ENCODE results near the gene LY6G6D. TPM values are rescaled to one million over a fixed set of nuclear protein-coding genes. Genes with fewer than 3 reads are reported as not detected.
A peak's percentile ranks its signal among the peaks of the same experiment; 100 is the strongest.
"Not testable (repeated sequence)": the region's sequence is repeated elsewhere in the genome, so short reads cannot be mapped to it uniquely, and the experiment has no call there.

Gene LY6G6D
- polyA plus RNA-seq, 4 donors: 0.65 TPM; not detected in 3

- no peak for DNase-seq (ENCODE audit: low read depth in 4 of 4, low spot score in 2 of 4)
Observed at GRCh38 chr6:31691564-31692108, 23.5 kb upstream of the LY6G6D start.

- DNase-seq (ENCODE audit: low read depth in 4 of 4, low spot score in 2 of 4): no peak
Observed at GRCh38 chr6:31692353-31692752, 22.8 kb upstream of the LY6G6D start.

GRCh38 chr6:31692886-31693285 is 22.3 kb upstream of the LY6G6D start:
- DNase-seq (ENCODE audit: low read depth in 4 of 4, low spot score in 2 of 4): no peak

- no peak for DNase-seq (ENCODE audit: low read depth in 4 of 4, low spot score in 2 of 4)
Observed at GRCh38 chr6:31693535-31693934, 21.6 kb upstream of the LY6G6D start.

GRCh38 chr6:31697555-31697954 is 17.6 kb upstream of the LY6G6D start:
- no peak for DNase-seq (ENCODE audit: low read depth in 4 of 4, low spot score in 2 of 4)

- no peak for DNase-seq (ENCODE audit: low read depth in 4 of 4, low spot score in 2 of 4)
Observed at GRCh38 chr6:31700740-31701401, 14.3 kb upstream of the LY6G6D start.

- DNase-seq (ENCODE audit: low read depth in 4 of 4, low spot score in 2 of 4): no peak
Observed at GRCh38 chr6:31701666-31702404, 13.3 kb upstream of the LY6G6D start.

- no peak for DNase-seq (ENCODE audit: low read depth in 4 of 4, low spot score in 2 of 4)
Observed at GRCh38 chr6:31702405-31702818, 12.7 kb upstream of the LY6G6D start.

- peak; percentile 91 to 98 (median 96) for DNase-seq (ENCODE audit: low read depth in 4 of 4, low spot score in 2 of 4)
Observed at GRCh38 chr6:31702819-31703716, 12.1 kb upstream of the LY6G6D start, which contains the start of gene ABHD16A. Gene ABHD16A, minus strand, starts transcription at chr6:31703324. Its CDS starts 43 bp downstream, at chr6:31703281.

GRCh38 chr6:31705931-31706330 is 9.2 kb upstream of the LY6G6D start:
- no peak for DNase-seq (ENCODE audit: low read depth in 4 of 4, low spot score in 2 of 4)

- no peak for DNase-seq (ENCODE audit: low read depth in 4 of 4, low spot score in 2 of 4)
Observed at GRCh38 chr6:31706599-31706998, 8.5 kb upstream of the LY6G6D start, which contains the start of gene LY6G6F. Gene LY6G6F, plus strand, starts transcription at chr6:31706866. Its CDS starts 41 bp downstream, at chr6:31706907.

- no peak for DNase-seq (ENCODE audit: low read depth in 4 of 4, low spot score in 2 of 4)
Observed at GRCh38 chr6:31707701-31708100, 7.4 kb upstream of the LY6G6D start.

- DNase-seq (ENCODE audit: low read depth in 4 of 4, low spot score in 2 of 4): no peak
Observed at GRCh38 chr6:31708224-31708623, 6.9 kb upstream of the LY6G6D start.

- DNase-seq (ENCODE audit: low read depth in 4 of 4, low spot score in 2 of 4): not testable (repeated sequence)
Observed at GRCh38 chr6:31709157-31709556, 6.0 kb upstream of the LY6G6D start.

- no peak for DNase-seq (ENCODE audit: low read depth in 4 of 4, low spot score in 2 of 4)
Observed at GRCh38 chr6:31710523-31711219, 4.5 kb upstream of the LY6G6D start.

GRCh38 chr6:31711233-31711632 is 3.9 kb upstream of the LY6G6D start:
- DNase-seq (ENCODE audit: low read depth in 4 of 4, low spot score in 2 of 4): no peak

GRCh38 chr6:31712296-31712695 is 2.9 kb upstream of the LY6G6D start:
- DNase-seq (ENCODE audit: low read depth in 4 of 4, low spot score in 2 of 4): no peak

- DNase-seq (ENCODE audit: low read depth in 4 of 4, low spot score in 2 of 4): no peak
Observed at GRCh38 chr6:31713465-31713864, 1.7 kb upstream of the LY6G6D start.

- DNase-seq (ENCODE audit: low read depth in 4 of 4, low spot score in 2 of 4): peak in 2 of 4 donors; percentile 37 to 45
Observed at GRCh38 chr6:31713991-31714684, 1.0 kb upstream of the LY6G6D start.
